Activated naive CD8-positive, alpha-beta T cell treated with anti-CD3 and anti-CD28 coated beads, Interleukin-2, amount 10 ng/mL, durations not matched to agents 7 days and 5 days (primary cell): ENCODE data around the gene ERC1. TPM values are rescaled to one million over a fixed set of nuclear protein-coding genes. Genes with fewer than 3 reads are reported as not detected.
"Not testable (repeated sequence)": the region's sequence is repeated elsewhere in the genome, so short reads cannot be mapped to it uniquely, and the experiment has no call there.

ENCODE experiments used
- ATAC-seq: fragments of 150-1000 bp; cut with Tn5 transposase; one replicate; pipeline ENCODE4 v1.10.0; 2021; ENCODE audit warnings: low read depth, moderate library complexity
- POLR2A ChIA-PET: fragments of 350-600 bp; sonication (Branson Sonifier 250); formaldehyde crosslinking; loops from one replicate; lab custom pipeline; 2021; ENCODE audit warnings: antibody characterized with exemption; lab: Charles Lee
- DNase-seq: peaks from one replicate; pipeline ENCODE4 v3.0.0; 2021
- H3K27ac Mint-ChIP-seq: one replicate; pipeline ENCODE4 v1.8.0; 2022; ENCODE audit warnings: mild to moderate bottlenecking, mixed read lengths
- H3K27me3 Mint-ChIP-seq: one replicate; pipeline ENCODE4 v1.8.0; 2022; ENCODE audit warnings: mild to moderate bottlenecking, moderate library complexity, mixed read lengths
- H3K36me3 Mint-ChIP-seq: one replicate; pipeline ENCODE4 v1.8.0; 2021; ENCODE audit warnings: mild to moderate bottlenecking, mixed read lengths
- H3K4me1 Mint-ChIP-seq: one replicate; pipeline ENCODE4 v1.8.0; 2021; ENCODE audit warnings: mixed read lengths
- H3K4me3 Mint-ChIP-seq: one replicate; pipeline ENCODE4 v1.8.0; 2022; ENCODE audit warnings: mild to moderate bottlenecking, moderate library complexity, mixed read lengths
- H3K9me3 Mint-ChIP-seq: one replicate; pipeline ENCODE4 v1.8.0; 2021; ENCODE audit warnings: mixed read lengths
- total RNA-seq, 2 experiments: library from RNA; stranded (reverse); gene quantifications; one replicate each; pipeline ENCODE4 v1.2.3, GENCODE V29; 2021

ERC1 gene
- total RNA-seq, 2 experiments from 2014 or later = 24.0 to 30.3 TPM

- DNase-seq (no peak), ATAC-seq (peak; percentile 55)
- Mint-ChIP-seq H3K4me1 (peaks cover 34% of the 10 kb centered on the region), H3K27me3 (peaks cover 3% of the 10 kb centered on the region), H3K27ac (peak overlapping the region; percentile 91), H3K36me3 (no peaks in the 10 kb centered on the region), H3K4me3 (peak overlapping the region; percentile 92), H3K9me3 (no peaks in the 10 kb centered on the region)
- POLR2A ChIA-PET = interaction anchor here (0.6 to 2.7 kb wide), 6 partner anchors 42 to 610 kb away, joined by 3 to 11 read pairs (median 4); partner anchors contain the start of gene RAD52
Observed at GRCh38 chr12:991350-992333, 619 bp downstream of the ERC1 start.

- DNase-seq (no peak), ATAC-seq (no peak)
- Mint-ChIP-seq H3K9me3 (no peaks in the 10 kb centered on the region), H3K4me1 (peaks cover 37% of the 10 kb centered on the region), H3K27ac (no peak overlapping the region), H3K36me3 (no peaks in the 10 kb centered on the region), H3K27me3 (peaks cover 3% of the 10 kb centered on the region), H3K4me3 (peak overlapping the region; percentile 92)
- POLR2A ChIA-PET = no interaction called here
Observed at GRCh38 chr12:992647-993046, 1.6 kb downstream of the ERC1 start.

- peaks cover 5% of the 10 kb centered on the region for H3K36me3 Mint-ChIP-seq
- H3K27ac Mint-ChIP-seq = no peak overlapping the region
- no peaks in the 10 kb centered on the region for H3K9me3 Mint-ChIP-seq
- H3K4me1 Mint-ChIP-seq = peaks cover 11% of the 10 kb centered on the region
- POLR2A ChIA-PET = no interaction called here
- ATAC-seq (no peak), DNase-seq (no peak)
- no peak overlapping the region for H3K4me3 Mint-ChIP-seq
- H3K27me3 Mint-ChIP-seq = peaks cover under 1% of the 10 kb centered on the region
Observed at GRCh38 chr12:996881-997280, 5.9 kb downstream of the ERC1 start.

DNA sequence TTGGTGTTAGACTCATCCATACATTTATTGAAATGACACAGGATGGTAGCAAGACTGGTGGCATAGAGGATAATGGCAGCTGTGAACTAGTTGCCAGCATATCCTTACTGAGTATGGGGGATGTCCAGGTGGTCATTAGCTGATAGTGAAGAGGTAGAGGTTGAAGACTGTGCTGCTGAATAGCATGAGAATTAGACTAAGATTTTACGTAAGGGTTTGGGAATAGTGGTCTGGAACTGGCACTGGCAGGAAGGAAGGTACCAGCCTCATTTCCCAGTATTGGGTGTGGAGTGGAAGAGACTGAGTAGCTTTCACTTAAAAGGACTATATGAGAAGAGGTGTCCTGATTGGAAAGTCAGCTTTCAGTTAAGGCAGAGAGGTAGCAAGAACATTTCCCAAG is 6.5 kb downstream of the ERC1 start:
- H3K9me3 Mint-ChIP-seq = no peaks in the 10 kb centered on the region
- H3K4me3 Mint-ChIP-seq = no peak overlapping the region
- no peaks in the 10 kb centered on the region for H3K27me3 Mint-ChIP-seq
- H3K36me3 Mint-ChIP-seq = peaks cover 5% of the 10 kb centered on the region
- ATAC-seq (no peak), DNase-seq (no peak)
- H3K4me1 Mint-ChIP-seq = peaks cover 6% of the 10 kb centered on the region
- H3K27ac Mint-ChIP-seq = no peak overlapping the region
- POLR2A ChIA-PET = no interaction called here

DNA sequence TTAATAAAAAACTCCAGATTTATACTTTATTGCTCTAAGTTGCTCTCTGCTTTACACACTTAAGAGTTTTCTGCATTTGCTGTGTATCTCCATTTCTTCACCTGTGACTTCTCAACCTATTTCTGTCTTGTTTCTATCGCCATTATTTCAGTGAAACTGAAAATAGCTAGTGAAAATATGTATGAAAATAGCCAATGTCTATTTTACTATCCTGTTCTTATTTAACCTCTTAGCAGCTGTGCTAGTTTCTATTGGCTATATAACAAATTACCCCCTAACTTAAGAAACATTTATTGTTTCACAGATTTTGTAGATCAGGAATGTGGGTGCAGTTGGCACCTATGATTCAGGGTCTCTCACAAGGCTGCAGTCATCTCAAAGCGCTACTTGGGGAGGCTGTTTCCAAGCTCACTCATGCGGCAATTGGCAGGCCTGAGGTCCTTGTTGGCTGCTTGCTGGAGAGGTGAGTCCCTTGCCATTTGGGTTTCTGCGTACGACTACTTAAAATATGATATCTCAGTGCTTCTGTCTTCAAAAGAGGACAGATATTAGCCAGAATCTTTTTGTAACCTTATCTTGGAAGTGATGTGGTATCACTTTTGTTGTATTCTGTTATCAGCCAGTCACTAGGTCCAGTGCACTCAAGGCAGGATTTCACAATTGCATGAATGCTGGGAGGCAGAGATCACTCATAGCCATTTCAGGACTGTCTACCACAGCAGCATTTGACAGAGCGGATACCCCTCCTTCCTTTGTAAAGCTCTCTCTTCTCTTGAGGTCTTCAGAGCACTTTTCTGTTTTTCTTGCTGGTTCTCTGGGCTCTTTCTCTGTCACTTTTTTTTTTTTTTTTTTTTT is 7.2 kb downstream of the ERC1 start:
- Mint-ChIP-seq H3K4me1 (peaks cover 3% of the 10 kb centered on the region), H3K9me3 (no peaks in the 10 kb centered on the region), H3K27ac (no peak overlapping the region), H3K27me3 (no peaks in the 10 kb centered on the region), H3K36me3 (peaks cover 5% of the 10 kb centered on the region), H3K4me3 (no peak overlapping the region)
- POLR2A ChIA-PET = no interaction called here
- DNase-seq (no peak), ATAC-seq (no peak)

DNA sequence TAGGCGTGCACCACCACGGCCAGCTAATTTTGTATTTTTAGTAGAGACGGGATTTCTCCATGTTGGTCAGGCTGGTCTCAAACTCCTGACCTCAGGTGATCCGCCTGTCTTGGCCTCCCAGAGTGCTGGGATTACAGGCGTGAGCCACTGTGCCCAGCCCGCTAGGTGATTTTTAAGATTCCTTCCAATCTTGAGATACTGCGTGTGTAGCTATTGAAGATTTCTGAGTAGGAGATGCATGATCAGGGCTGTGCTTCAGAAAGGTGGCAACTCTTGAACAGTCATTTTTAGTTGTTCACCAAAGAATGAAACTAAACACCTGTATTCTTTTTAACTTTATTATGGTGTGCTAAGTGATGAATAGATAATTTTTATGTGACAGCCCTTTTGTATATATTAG is 8.7 kb downstream of the ERC1 start:
- DNase-seq, ATAC-seq, POLR2A ChIA-PET, H3K9me3 Mint-ChIP-seq, H3K36me3 Mint-ChIP-seq, H3K27me3 Mint-ChIP-seq, H3K4me3 Mint-ChIP-seq, H3K4me1 Mint-ChIP-seq, H3K27ac Mint-ChIP-seq: not testable (repeated sequence)

DNA sequence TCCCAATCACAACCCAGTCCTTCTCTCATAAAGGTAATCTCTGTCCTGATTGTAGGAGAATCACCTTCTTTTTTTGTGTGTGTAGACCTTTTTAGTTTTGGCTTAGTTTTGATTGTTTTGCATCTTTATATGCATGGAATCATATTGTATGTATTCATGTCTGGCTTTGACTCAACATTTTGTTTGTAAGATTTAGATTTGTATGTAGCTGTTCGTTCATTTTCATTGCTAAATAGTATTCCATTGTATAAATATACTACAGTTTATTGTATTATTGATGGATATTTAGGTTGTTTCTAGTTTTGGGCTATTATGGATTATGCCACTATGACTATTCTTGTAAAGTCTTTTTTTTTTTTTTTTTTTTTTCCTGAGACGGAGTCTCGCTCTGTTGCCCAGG is 10.5 kb downstream of the ERC1 start:
- ATAC-seq (no peak), DNase-seq (no peak)
- Mint-ChIP-seq H3K4me3 (no peak overlapping the region), H3K4me1 (peaks cover 3% of the 10 kb centered on the region), H3K27me3 (no peaks in the 10 kb centered on the region), H3K9me3 (no peaks in the 10 kb centered on the region), H3K27ac (no peak overlapping the region), H3K36me3 (peaks cover 5% of the 10 kb centered on the region)
- POLR2A ChIA-PET = interaction anchor here (0.6 kb wide), 1 partner anchor 790 kb away, joined by 3 read pairs; no protein-coding TSS in a partner anchor

- no peaks in the 10 kb centered on the region for H3K9me3 Mint-ChIP-seq
- H3K27ac Mint-ChIP-seq = no peak overlapping the region
Observed at GRCh38 chr12:1003600-1004271, 12.7 kb downstream of the ERC1 start.

DNA sequence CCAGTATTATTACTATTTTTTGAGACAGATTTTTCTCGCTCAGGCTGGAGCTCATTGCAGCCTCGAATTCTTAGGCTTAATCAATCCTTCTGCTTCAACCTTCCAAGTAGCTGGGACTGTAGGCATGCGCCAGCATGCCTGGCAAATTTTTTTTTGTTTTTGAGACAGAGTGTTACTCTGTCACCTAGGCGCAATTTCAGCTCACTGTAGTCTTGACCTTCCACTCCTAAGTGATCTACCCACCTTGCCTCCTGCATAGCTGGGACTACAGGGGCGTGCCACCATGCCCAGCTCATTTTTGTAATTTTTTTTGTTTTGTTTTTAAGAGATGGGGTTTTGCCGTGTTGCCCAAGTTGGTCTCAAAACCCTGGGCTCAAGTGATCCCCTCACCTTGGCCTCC is 15.2 kb downstream of the ERC1 start:
- H3K4me3 Mint-ChIP-seq = no peak overlapping the region
- POLR2A ChIA-PET = no interaction called here
- no peak for DNase-seq
- peaks cover 3% of the 10 kb centered on the region for H3K36me3 Mint-ChIP-seq
- H3K4me1 Mint-ChIP-seq = peaks cover 3% of the 10 kb centered on the region
- no peaks in the 10 kb centered on the region for H3K27me3 Mint-ChIP-seq
- ATAC-seq = no peak
- H3K9me3 Mint-ChIP-seq = no peaks in the 10 kb centered on the region
- H3K27ac Mint-ChIP-seq = no peak overlapping the region

More at GRCh38 chr12:1003600-1004271, 12.7 kb downstream of the ERC1 start:
- H3K27me3 Mint-ChIP-seq = no peaks in the 10 kb centered on the region
- H3K4me1 Mint-ChIP-seq = peaks cover 3% of the 10 kb centered on the region
- DNase-seq = no peak
- POLR2A ChIA-PET = no interaction called here
- no peak overlapping the region for H3K4me3 Mint-ChIP-seq
- no peak for ATAC-seq
- H3K36me3 Mint-ChIP-seq = peaks cover 5% of the 10 kb centered on the region

DNA sequence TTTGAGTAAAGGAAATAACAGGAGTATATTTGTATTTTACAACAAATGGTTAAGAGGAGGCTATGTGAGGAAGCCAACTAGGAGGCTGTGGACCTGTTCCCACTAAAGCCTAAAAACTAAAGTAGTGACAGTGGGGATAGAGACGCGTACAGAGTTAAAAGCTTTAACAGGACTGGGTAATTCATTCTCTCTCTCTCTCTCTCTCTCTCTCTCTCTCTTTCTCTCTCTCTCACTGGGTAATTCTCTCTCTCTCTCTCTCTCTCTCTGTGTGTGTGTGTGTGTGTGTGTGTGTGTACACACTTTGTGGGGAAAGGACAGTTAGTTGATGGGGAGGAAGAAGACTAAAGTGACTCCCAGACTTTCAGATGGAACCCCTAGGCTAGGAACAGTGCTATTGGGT is 16.3 kb downstream of the ERC1 start:
- Mint-ChIP-seq H3K27ac (no peak overlapping the region), H3K36me3 (no peaks in the 10 kb centered on the region), H3K4me3 (no peak overlapping the region), H3K9me3 (no peaks in the 10 kb centered on the region), H3K27me3 (no peaks in the 10 kb centered on the region), H3K4me1 (peaks cover 3% of the 10 kb centered on the region)
- ATAC-seq (no peak), DNase-seq (no peak)
- POLR2A ChIA-PET = no interaction called here

DNA sequence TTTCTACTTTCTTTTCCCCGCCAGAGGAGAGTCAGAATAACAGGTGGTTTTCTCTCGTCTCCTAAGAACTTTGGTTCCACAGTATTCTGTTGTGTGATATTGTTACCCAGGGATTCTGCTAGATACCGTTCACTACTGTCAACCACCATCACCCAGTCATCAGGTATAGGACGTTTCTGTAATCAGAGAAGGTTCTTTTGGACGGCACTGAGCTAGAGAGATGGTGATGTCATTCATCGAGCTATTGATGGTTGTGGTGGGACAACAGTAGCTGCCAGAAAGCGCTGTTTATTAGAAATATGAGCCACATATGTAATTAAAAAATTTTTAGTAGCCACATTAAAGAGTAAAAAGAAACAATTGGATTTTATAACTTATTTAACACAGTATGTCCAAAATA is 17.0 kb downstream of the ERC1 start:
- no peak overlapping the region for H3K27ac Mint-ChIP-seq

GRCh38 chr12:1011091-1011490 is 20.1 kb downstream of the ERC1 start:
- Mint-ChIP-seq H3K36me3 (peaks cover 2% of the 10 kb centered on the region), H3K9me3 (no peaks in the 10 kb centered on the region), H3K27ac (no peak overlapping the region), H3K27me3 (no peaks in the 10 kb centered on the region), H3K4me1 (peaks cover 3% of the 10 kb centered on the region), H3K4me3 (no peak overlapping the region)
- ATAC-seq (no peak), DNase-seq (no peak)
- POLR2A ChIA-PET = no interaction called here

More for the DNA sequence above, 17.0 kb downstream of the ERC1 start:
- Mint-ChIP-seq H3K4me3 (no peak overlapping the region), H3K36me3 (no peaks in the 10 kb centered on the region), H3K9me3 (no peaks in the 10 kb centered on the region), H3K27me3 (no peaks in the 10 kb centered on the region), H3K4me1 (peaks cover 3% of the 10 kb centered on the region)
- POLR2A ChIA-PET = no interaction called here
- DNase-seq = no peak
- no peak for ATAC-seq
